Mammary epithelial cell (primary cell): ENCODE data around the gene FRAS1.
"Not testable (repeated sequence)": the region's sequence is repeated elsewhere in the genome, so short reads cannot be mapped to it uniquely, and the experiment has no call there.

Experiments used
- EZH2 ChIP-seq: IDR thresholded peaks from 2 replicates; pipeline ENCODE4 v1.6.1; 2012; ENCODE audit warnings: low read length, inconsistent platforms, borderline replicate concordance
- TF ChIP-seq, protein P1 (sequence below), 2 donors: IDR thresholded peaks in 1 of 2; conservative IDR thresholded peaks in 1 of 2; 2 replicates each; pipeline ENCODE4 v1.5.1; 2011 to 2012; ENCODE audit warnings: inconsistent platforms in 2 of 2, low read length in 2 of 2, mild to moderate bottlenecking in 2 of 2, control low read depth in 1 of 2, low read depth in 1 of 2; ENCODE audit not compliant: insufficient read depth in 1 of 2; ENCODE audit errors: extremely low read depth in 1 of 2

GRCh38 chr4:78547899-78548298, 490.8 kb downstream of the FRAS1 start:
- TF ChIP-seq, protein P1, sequence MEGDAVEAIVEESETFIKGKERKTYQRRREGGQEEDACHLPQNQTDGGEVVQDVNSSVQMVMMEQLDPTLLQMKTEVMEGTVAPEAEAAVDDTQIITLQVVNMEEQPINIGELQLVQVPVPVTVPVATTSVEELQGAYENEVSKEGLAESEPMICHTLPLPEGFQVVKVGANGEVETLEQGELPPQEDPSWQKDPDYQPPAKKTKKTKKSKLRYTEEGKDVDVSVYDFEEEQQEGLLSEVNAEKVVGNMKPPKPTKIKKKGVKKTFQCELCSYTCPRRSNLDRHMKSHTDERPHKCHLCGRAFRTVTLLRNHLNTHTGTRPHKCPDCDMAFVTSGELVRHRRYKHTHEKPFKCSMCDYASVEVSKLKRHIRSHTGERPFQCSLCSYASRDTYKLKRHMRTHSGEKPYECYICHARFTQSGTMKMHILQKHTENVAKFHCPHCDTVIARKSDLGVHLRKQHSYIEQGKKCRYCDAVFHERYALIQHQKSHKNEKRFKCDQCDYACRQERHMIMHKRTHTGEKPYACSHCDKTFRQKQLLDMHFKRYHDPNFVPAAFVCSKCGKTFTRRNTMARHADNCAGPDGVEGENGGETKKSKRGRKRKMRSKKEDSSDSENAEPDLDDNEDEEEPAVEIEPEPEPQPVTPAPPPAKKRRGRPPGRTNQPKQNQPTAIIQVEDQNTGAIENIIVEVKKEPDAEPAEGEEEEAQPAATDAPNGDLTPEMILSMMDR (conservative IDR thresholded peaks at IDR 0.05 in 1 of 2, IDR thresholded peaks at IDR 0.05 in 1 of 2; ENCODE audit: extremely low read depth in 1 of 2, insufficient read depth in 1 of 2, low read depth in 1 of 2, low read length in 2 of 2): not testable (repeated sequence)
- TF ChIP-seq EZH2: not testable (repeated sequence)
